HG03520 (cell line): Measurements from ENCODE around the gene POTEG.
"Not testable (repeated sequence)": the region's sequence is repeated elsewhere in the genome, so short reads cannot be mapped to it uniquely, and the experiment has no call there.

ENCODE experiments used
- ATAC-seq: cut with Tn5 transposase; IDR thresholded peaks from one replicate; pipeline ENCODE4 v1.9.1; 2021; ENCODE audit warnings: mild to moderate bottlenecking, moderate library complexity; ENCODE audit not compliant: unreplicated experiment

The POTEG gene

DNA sequence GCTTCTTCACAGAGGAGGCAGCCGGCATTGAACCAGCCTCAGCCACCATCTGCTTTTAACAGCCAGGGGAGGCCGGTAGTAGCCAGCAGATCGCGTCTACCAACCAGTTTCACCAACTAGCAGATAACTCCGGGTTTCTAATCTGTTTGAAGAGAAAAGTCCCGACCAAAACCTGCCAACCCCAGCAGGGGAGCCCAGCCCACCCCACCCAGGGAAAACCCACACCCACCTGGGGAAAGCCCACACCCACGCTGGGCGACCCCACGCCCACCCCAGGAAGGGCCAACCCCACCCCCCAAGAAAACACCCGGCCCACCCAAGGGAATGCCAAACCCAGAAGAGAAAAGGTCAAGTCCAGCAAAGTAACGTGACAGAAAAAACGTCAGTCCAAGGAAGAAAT is at the start of gene POTEG:
TSS of gene POTEG (minus strand) at position 101 of the 400 bp plus-strand sequence. CDS start at position 49, 52 bp downstream.
- not testable (repeated sequence) for ATAC-seq

DNA sequence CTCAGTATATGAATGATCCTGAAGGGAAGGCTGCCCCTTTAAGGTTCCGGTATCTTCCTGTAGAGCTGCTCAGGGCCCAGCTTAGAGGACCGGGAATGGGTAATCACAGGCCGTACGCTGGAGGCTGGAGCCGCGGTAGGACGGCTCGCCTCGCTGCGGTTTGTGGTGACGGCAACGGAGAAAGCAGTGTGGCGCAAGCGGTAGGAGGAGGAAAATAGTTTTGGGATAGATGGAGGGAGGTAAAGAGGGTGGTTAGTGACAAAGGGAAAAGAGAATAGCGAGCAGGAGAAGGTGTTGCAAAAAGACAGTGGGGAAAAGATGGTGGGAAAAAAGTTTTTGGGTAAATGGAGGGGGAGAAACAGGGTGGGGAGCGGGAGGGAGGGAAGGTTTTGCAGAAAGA is 48.0 kb upstream of the POTEG start:
- not testable (repeated sequence) for ATAC-seq

DNA sequence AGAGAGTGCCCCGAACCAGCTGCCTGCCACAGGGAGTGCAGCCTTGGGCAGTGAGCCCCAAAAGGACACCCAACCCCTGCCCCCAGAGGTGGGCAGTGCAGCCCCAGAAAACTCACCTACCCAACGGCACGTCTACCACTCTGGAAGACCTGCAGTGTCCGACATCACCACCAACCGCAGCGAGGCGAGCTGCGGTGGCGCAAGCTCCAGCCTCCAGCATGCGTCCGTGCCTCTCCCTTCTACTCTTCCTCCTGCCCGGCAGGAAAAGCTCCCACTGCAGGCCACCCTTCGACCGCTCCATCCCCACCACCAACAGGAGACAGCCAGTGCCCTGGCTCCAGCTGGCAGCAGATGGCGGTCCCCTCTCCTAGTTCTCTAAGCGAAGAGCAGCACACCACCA is 47.3 kb upstream of the POTEG start:
- not testable (repeated sequence) for ATAC-seq

GRCh38 chr14:19480491-19480890 is 46.4 kb upstream of the POTEG start:
- not testable (repeated sequence) for ATAC-seq

- ATAC-seq: not testable (repeated sequence)
Observed at GRCh38 chr14:19445761-19446160, 11.6 kb upstream of the POTEG start.

- ATAC-seq: not testable (repeated sequence)
Observed at GRCh38 chr14:19439826-19440225, 5.7 kb upstream of the POTEG start.

GRCh38 chr14:19439219-19439618 is 5.1 kb upstream of the POTEG start:
- not testable (repeated sequence) for ATAC-seq

- not testable (repeated sequence) for ATAC-seq
Observed at GRCh38 chr14:19437126-19437443, 2.9 kb upstream of the POTEG start.

GRCh38 chr14:19436311-19437125 is 2.4 kb upstream of the POTEG start:
- ATAC-seq: not testable (repeated sequence)

- not testable (repeated sequence) for ATAC-seq
Observed at GRCh38 chr14:19435852-19436251, 1.7 kb upstream of the POTEG start.

DNA sequence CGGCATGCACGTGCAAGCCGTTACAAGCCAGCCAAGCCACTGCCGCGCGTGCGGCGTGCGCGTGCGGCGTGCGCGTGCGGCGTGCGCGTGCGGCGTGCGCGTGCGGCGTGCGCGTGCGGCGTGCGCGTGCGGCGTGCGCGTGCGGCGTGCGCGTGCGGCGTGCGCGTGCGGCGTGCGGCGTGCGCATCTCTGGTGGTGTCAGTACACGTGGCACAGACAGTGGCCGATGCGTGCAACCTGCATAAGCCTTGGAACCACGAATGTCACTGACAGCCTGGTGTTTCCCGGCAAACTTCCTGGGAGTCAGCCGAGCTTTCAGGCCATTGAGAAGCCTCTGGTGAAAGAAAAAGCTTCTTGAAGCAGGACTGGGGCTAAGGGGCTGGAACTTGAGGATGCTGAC is 750 bp upstream of the POTEG start:
- ATAC-seq: not testable (repeated sequence)

- ATAC-seq: not testable (repeated sequence)
Observed at GRCh38 chr14:19433765-19434164, 376 bp downstream of the POTEG start.

GRCh38 chr14:19408519-19408918 is 25.6 kb downstream of the POTEG start:
- ATAC-seq: not testable (repeated sequence)

DNA sequence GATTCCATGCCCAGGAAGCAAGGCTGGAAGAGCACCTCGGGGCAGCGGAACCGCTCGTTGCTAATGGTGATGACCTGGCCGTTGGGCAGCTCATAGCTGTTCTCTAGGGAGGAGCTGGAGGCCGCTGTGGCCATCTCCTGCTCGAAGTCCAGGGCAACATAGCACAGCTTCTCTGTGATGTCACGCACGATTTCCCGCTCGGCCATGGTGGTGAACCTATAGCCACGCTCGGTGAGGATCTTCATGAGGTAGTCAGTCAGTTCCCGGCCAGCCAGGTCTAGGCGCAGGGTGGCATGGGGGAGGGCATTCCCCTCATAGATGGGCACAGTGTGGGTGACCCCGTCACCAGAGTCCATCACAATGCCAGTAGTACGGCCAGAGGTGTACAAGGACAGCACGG is 32.0 kb downstream of the POTEG start:
- ATAC-seq: not testable (repeated sequence)

DNA sequence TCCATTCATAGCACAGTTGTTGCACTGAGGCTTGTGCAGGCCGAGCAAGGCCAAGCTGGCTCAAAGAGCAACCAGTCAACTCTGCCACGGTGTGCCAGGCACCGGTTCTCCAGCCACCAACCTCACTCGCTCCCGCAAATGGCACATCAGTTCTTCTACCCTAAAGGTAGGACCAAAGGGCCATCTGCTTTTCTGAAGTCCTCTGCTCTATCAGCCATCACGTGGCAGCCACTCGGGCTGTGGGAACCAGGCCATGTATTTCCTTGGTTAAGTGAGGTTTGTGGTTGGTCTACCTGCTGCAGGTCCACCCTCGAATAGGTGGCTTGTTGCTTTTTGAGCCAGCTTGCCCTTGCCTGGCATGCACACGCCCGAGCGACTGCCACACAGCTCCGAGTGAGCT is 39.4 kb downstream of the POTEG start:
- not testable (repeated sequence) for ATAC-seq

- not testable (repeated sequence) for ATAC-seq
Observed at GRCh38 chr14:19390230-19390629, 43.9 kb downstream of the POTEG start.

- not testable (repeated sequence) for ATAC-seq
Observed at GRCh38 chr14:19388741-19389140, 45.4 kb downstream of the POTEG start.

DNA sequence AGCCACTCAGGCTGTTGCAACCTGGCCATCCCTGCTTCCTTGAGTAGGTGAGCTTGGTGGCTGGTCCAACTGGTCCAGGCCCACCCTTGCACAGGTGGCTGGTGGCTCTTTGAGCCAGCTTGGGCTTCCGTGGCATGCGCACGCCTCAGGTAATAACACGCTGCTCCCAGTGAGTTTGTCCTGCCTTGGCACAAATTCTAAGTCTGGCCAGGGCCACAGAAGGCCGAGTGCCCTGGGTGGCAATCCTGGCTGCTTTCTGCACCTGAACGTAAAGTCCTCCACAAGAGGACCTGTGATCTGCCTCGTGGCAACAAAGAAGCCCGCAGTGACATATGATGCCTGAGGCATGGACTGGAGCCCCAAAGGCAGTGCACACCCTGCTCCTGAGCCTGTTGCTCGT is 47.1 kb downstream of the POTEG start:
- not testable (repeated sequence) for ATAC-seq

DNA sequence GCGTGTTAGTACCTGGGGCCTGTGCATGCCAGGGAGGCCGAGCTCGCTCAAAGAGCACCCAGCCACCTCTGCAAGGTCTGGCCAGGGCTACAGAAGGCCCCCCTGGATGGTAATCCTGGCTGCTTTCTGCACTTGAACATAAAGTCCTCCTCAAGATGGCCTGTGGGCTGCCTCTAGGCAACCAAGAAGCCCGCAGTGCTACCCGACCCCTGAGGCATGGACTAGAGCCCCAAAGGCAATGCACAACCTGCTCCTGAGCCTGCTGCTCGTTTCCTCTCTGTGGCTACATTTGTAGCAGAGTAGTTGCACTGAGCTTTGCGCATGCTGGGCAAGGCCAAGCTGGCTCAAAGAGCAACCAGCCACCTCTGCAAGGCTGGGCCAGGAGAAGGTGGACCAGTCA is 47.8 kb downstream of the POTEG start:
- ATAC-seq: not testable (repeated sequence)

- not testable (repeated sequence) for ATAC-seq
Observed at GRCh38 chr14:19384088-19384781, 49.9 kb downstream of the POTEG start.

DNA sequence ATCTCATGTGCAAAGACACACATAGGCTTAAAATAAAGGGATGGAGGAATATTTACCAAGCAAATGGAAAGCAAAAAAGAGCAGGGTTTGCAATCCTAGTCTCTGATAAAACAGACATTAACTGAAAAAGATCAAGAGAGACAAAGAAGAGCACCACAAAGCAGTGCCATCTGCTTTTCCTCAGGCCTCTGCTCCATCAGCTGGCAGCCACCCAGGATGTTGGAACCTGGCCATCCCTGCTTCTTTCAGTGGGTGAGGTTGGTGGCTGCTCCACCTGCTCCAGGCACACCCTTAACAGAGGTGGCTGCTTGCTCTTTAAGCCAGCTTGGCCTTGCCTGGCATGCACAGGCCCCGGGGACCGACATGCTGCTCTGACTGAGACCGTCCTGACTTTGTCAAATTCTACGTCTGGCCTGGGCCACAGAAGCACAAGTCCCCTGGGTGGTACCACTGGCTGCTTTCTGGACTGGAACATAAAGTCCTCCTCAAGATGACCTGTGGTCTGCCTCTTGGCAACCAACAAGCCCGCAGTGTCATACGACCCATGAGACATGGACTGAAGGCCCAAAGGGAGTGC is 51.0 kb downstream of the POTEG start:
- not testable (repeated sequence) for ATAC-seq

DNA sequence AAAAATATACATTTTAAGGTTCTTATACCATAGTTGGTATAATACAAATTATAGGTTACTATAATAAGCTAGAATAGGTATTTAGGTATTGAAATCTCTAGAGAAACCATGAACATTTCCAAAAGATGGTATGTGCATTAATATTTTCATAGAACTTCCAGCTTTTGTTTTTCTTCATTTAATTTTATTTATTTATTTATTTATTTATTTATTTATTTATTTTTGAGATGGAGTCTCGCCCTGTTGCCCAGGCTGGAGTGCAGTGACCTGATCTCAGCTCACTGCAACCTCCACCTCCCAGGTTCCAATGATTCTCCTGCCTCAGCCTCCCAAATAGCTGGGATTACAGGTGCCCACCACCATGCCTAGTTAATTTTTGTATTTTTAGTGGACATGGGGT is 54.0 kb downstream of the POTEG start:
- ATAC-seq: not testable (repeated sequence)
